Ishikawa (cell line): Measurements from ENCODE around the gene SPATA2L.

ENCODE experiments used
- CEBPB ChIP-seq: IDR thresholded peaks from 2 replicates; pipeline ENCODE4 v1.6.1; 2012
- CREB1 ChIP-seq: IDR thresholded peaks from 2 replicates; pipeline ENCODE4 v1.6.1; 2012; ENCODE audit warnings: low read depth
- EGR1 ChIP-seq: IDR thresholded peaks from 2 replicates; pipeline ENCODE4 v1.6.1; 2012
- EP300 ChIP-seq: IDR thresholded peaks from 2 replicates; pipeline ENCODE4 v1.6.1; 2012; ENCODE audit warnings: borderline replicate concordance
- FOXM1 ChIP-seq: IDR thresholded peaks from 2 replicates; pipeline ENCODE4 v1.6.1; 2012; ENCODE audit warnings: low read depth, borderline replicate concordance
- MAX ChIP-seq: IDR thresholded peaks from 2 replicates; pipeline ENCODE4 v1.6.1; 2012
- NFIC ChIP-seq: IDR thresholded peaks from 2 replicates; pipeline ENCODE4 v1.6.1; 2012
- RAD21 ChIP-seq: IDR thresholded peaks from 2 replicates; pipeline ENCODE4 v1.6.1; 2012; ENCODE audit warnings: low read depth
- REST ChIP-seq: IDR thresholded peaks from 2 replicates; pipeline ENCODE4 v1.6.1; 2012; ENCODE audit warnings: low read depth, mild to moderate bottlenecking
- TAF1 ChIP-seq: IDR thresholded peaks from 2 replicates; pipeline ENCODE4 v1.6.1; 2012; ENCODE audit warnings: low read depth, mild to moderate bottlenecking
- TCF12 ChIP-seq: IDR thresholded peaks from 2 replicates; pipeline ENCODE4 v1.6.1; 2012; ENCODE audit warnings: low read depth
- TEAD4 ChIP-seq: IDR thresholded peaks from 2 replicates; pipeline ENCODE4 v1.6.1; 2012
- USF1 ChIP-seq: IDR thresholded peaks from 2 replicates; pipeline ENCODE4 v1.6.1; 2012
- YY1 ChIP-seq: IDR thresholded peaks from 2 replicates; pipeline ENCODE4 v1.6.1; 2012; ENCODE audit warnings: low read depth
- ZBTB7A ChIP-seq: IDR thresholded peaks from 2 replicates; pipeline ENCODE4 v1.6.1; 2012; ENCODE audit warnings: low read depth

The SPATA2L gene

GRCh38 chr16:89708481-89708931 is 7.0 kb upstream of the SPATA2L start:
- TF ChIP-seq TCF12: no peak
- no peak for TF ChIP-seq TAF1
- no peak for TF ChIP-seq FOXM1
- no peak for TF ChIP-seq ZBTB7A

- no peak for TF ChIP-seq NFIC
- no peak for TF ChIP-seq REST
- TF ChIP-seq CREB1: no peak
- no peak for TF ChIP-seq YY1
Observed at GRCh38 chr16:89707695-89708094, 6.2 kb upstream of the SPATA2L start.

- TF ChIP-seq CEBPB: no peak
- TF ChIP-seq REST: no peak
- no peak for TF ChIP-seq USF1
- TF ChIP-seq TAF1: no peak
- TF ChIP-seq EGR1: no peak
- no peak for TF ChIP-seq NFIC
Observed at GRCh38 chr16:89706518-89707260, 5.2 kb upstream of the SPATA2L start.

- TF ChIP-seq USF1: no peak
- no peak for TF ChIP-seq FOXM1
Observed at GRCh38 chr16:89705006-89705405, 3.5 kb upstream of the SPATA2L start.

GRCh38 chr16:89704281-89704680 is 2.8 kb upstream of the SPATA2L start:
- TF ChIP-seq ZBTB7A (no peak), YY1 (no peak), TEAD4 (no peak), CEBPB (no peak), REST (no peak), TCF12 (no peak), USF1 (no peak), EGR1 (no peak), CREB1 (no peak), EP300 (no peak), FOXM1 (no peak), MAX (no peak), NFIC (no peak), TAF1 (no peak), RAD21 (no peak)
